Measurements from ENCODE around the gene C1QL2.

The C1QL2 gene

GRCh38 chr2:119126650-119127049, 31.9 kb downstream of the C1QL2 start:
- DNase-seq (ENCODE audit: low read depth) = peak; percentile 19
- peak; percentile 47 for TF ChIP-seq CTCF (IDR thresholded peaks at IDR 0.05; ENCODE audit: insufficient read depth, low read depth, low read length, missing control alignments)
- H3K4me3 ChIP-seq (ENCODE audit: low read length) = no peak overlapping the region

- no peak for TF ChIP-seq CTCF (IDR thresholded peaks at IDR 0.05; ENCODE audit: insufficient read depth, low read depth, low read length, missing control alignments)
- no peak for DNase-seq (ENCODE audit: low read depth)
- no peak overlapping the region for H3K4me3 ChIP-seq (ENCODE audit: low read length)
Measured at GRCh38 chr2:119123389-119123788, 35.2 kb downstream of the C1QL2 start.

- H3K4me3 ChIP-seq (ENCODE audit: low read length) = no peak overlapping the region
- TF ChIP-seq CTCF (IDR thresholded peaks at IDR 0.05; ENCODE audit: insufficient read depth, low read depth, low read length, missing control alignments) = no peak
- no peak for DNase-seq (ENCODE audit: low read depth)
Measured at GRCh38 chr2:119122663-119123062, 35.9 kb downstream of the C1QL2 start.

- no peak for DNase-seq (ENCODE audit: low read depth)
- H3K4me3 ChIP-seq (ENCODE audit: low read length) = no peak overlapping the region
- no peak for TF ChIP-seq CTCF (IDR thresholded peaks at IDR 0.05; ENCODE audit: insufficient read depth, low read depth, low read length, missing control alignments)
Measured at GRCh38 chr2:119119999-119120756, 38.4 kb downstream of the C1QL2 start.

GRCh38 chr2:119119076-119119785, 39.3 kb downstream of the C1QL2 start:
- TF ChIP-seq CTCF (IDR thresholded peaks at IDR 0.05; ENCODE audit: insufficient read depth, low read depth, low read length, missing control alignments) = no peak
- no peak for DNase-seq (ENCODE audit: low read depth)
- H3K4me3 ChIP-seq (ENCODE audit: low read length) = no peak overlapping the region

GRCh38 chr2:119117891-119118882, 40.4 kb downstream of the C1QL2 start:
- H3K4me3 ChIP-seq (ENCODE audit: low read length) = no peak overlapping the region
- no peak for TF ChIP-seq CTCF (IDR thresholded peaks at IDR 0.05; ENCODE audit: insufficient read depth, low read depth, low read length, missing control alignments)
- DNase-seq (ENCODE audit: low read depth) = peak; percentile 12
